GM18505 (cell line): ENCODE measurements around the gene CFAP54.
"Not testable (repeated sequence)": the region's sequence is repeated elsewhere in the genome, so short reads cannot be mapped to it uniquely, and the experiment has no call there.

Experiments
- ATAC-seq: cut with Tn5 transposase; IDR thresholded peaks from one replicate; pipeline ENCODE4 v1.9.1; 2021; ENCODE audit not compliant: unreplicated experiment
- POLR2A ChIP-seq: IDR thresholded peaks from 4 replicates; pipeline ENCODE4 v1.6.1; 2011; ENCODE audit warnings: borderline replicate concordance; ENCODE audit not compliant: insufficient read depth, insufficient read length; ENCODE audit errors: extremely low read depth

The CFAP54 gene

GRCh38 chr12:96457191-96457930 lies 32.0 kb upstream of the CFAP54 start:
- peak; percentile 14 for ATAC-seq
- no peak for TF ChIP-seq POLR2A

DNA sequence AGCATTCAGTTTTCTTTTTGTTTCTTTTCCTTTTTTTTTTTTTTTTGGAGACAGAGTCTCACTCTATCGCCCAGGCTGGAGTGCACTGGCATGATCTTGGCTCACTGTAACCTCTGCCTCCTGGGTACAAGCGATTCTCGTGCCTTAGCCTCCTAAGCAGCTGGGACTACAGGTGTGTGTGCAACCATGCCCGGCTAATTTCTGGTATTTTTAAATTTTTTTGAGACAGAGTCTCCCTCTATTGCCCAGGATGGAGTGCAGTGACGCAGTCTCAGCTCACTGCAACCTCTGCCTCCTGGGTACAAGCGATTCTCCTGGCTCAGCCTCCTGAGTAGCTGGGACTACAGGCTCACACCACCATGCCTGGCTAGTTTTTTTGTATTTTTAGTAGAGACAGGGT lies 30.1 kb upstream of the CFAP54 start:
- not testable (repeated sequence) for ATAC-seq

GRCh38 chr12:96462571-96463280 lies 26.7 kb upstream of the CFAP54 start:
- ATAC-seq, result no peak

DNA sequence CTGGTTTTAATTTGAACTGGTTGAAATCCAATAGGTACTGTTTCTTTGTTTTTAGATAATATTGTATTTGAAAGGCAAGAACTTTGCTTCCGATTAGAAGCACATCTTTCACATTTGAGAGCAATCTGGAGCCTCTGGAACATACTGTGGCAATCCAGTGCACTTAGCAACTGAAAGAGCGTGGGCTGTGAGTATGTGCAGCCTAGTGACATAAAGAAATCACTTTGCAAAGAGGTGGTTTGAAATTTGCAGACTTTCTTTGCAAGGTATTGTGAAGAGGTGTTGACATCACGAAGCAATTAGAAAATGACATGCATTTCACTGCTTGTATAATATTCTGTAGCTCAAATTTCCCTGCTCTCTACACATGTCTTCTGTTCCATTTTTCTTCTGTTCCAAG lies 23.5 kb upstream of the CFAP54 start:
- ATAC-seq, result no peak
- TF ChIP-seq POLR2A, result no peak

More at GRCh38 chr12:96462571-96463280, 26.7 kb upstream of the CFAP54 start:
- TF ChIP-seq POLR2A, result no peak

GRCh38 chr12:96466939-96467751 lies 22.2 kb upstream of the CFAP54 start:
- no peak for ATAC-seq
- no peak for TF ChIP-seq POLR2A

GRCh38 chr12:96471368-96472050 lies 17.9 kb upstream of the CFAP54 start:
- ATAC-seq, result no peak
- no peak for TF ChIP-seq POLR2A

DNA sequence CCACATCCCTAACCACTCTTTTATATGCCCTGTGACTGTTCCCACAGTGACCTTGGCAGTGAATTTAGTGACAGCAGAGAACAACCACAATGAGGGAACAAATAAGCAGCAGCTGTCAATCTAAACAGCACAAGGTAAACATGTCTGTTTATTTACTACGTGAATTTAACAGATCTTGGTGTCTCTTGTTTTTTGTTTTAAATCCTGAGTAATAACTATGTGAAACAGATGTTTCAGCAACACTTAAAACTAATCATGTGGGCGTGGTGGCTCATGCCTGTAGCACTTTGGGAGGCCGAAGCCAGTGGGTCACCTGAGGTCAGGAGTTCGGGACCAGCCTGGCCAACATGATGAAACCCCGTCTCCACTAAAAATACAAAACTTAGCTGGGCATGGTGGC lies 17.0 kb upstream of the CFAP54 start:
- no peak for TF ChIP-seq POLR2A
- ATAC-seq, result no peak

DNA sequence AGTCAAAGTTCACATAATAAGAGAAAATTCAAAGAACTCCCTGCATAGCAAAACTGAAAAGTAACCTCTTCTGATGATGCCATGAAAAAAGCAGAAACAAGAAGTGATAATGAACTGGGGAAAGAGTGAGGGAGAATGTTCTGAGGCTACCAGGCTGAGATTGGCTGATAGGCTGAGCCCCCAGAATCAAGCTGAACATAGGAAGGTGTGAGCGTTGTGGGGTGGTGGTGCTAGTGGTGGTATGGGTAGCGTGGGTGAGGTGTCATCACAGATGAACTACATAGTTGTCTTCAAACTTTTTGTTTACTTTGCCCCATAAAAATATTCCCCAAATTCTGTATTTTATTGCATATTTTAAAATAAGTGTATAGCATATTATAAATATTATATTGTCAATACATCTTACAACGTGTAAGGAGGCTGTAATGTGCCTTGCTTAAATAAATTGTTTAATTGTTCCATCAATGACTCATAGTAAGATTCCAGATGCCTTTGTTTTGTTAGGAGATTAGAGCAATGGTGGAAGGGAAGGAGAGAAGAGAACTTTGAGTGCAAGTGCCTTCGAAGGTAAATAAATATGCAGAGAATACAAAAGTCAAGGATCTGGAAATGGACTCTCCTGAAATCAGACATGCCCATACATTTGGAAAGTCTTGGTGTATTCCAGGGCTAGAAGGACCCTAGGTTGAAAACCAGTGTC lies 15.8 kb upstream of the CFAP54 start:
- ATAC-seq, result no peak
- TF ChIP-seq POLR2A, result no peak

DNA sequence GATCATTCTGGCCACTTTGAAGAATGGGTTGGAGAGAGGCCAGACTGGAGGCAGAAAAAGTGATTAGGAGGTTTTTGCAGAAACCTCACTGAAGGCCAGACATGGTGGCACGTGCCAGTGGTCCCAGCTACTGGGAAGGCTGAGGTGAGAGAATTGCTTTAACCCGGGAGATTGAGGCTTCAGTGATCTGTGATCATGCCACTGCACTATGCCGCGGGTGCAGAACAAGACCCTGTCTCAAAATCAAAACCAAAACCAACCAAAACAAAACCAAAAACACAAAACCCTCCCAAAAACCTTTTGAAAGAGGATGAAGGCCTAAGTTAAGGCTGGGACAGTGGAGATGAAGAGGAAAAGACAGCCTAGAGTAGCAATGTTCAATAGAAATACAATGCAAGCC lies 15.2 kb upstream of the CFAP54 start:
- no peak for TF ChIP-seq POLR2A
- no peak for ATAC-seq

DNA sequence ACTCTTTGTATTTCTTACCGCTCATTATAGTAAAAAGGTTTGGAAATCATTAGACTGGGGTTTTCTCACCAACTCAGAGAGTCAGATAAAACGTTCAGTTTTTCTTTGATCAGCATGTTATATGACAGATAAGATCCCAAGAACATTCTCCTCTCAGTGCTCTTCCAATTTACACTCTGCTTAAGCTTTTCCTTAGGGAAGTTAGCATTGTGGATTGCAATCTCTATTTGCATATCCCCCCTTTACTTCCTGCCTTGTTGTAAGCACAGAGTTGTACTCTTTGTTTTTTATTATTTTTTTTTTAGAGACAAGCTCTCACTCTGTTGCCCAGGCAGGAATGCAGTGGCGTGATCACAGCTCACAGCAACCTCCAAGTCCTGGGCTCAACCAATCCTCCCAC lies 11.4 kb upstream of the CFAP54 start:
- no peak for TF ChIP-seq POLR2A

GRCh38 chr12:96482086-96482485 lies 7.3 kb upstream of the CFAP54 start:
- no peak for TF ChIP-seq POLR2A
- ATAC-seq, result no peak

More for the DNA sequence above, 11.4 kb upstream of the CFAP54 start:
- no peak for ATAC-seq

DNA sequence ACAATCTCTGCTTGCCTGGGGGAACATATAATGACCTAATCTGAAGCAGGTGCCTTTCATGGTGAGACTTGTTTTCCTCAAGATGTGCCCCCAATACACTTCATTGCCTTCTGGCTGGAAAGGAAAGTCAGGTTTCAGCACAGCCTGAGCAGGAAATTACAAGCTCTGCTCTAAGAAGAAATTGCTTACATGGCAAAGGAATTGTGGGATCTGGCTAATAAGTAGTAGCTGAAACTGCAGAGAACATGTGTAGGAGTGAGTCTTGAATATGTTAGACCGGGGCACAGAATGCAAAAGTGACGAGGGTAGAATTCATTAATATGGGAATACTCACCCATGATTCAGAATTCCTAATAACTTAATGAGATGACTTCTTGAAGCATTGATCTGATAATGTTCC lies 6.3 kb upstream of the CFAP54 start:
- no peak for ATAC-seq
- no peak for TF ChIP-seq POLR2A
